ENCODE measurements around the gene LMTK2.

LMTK2 gene

DNA sequence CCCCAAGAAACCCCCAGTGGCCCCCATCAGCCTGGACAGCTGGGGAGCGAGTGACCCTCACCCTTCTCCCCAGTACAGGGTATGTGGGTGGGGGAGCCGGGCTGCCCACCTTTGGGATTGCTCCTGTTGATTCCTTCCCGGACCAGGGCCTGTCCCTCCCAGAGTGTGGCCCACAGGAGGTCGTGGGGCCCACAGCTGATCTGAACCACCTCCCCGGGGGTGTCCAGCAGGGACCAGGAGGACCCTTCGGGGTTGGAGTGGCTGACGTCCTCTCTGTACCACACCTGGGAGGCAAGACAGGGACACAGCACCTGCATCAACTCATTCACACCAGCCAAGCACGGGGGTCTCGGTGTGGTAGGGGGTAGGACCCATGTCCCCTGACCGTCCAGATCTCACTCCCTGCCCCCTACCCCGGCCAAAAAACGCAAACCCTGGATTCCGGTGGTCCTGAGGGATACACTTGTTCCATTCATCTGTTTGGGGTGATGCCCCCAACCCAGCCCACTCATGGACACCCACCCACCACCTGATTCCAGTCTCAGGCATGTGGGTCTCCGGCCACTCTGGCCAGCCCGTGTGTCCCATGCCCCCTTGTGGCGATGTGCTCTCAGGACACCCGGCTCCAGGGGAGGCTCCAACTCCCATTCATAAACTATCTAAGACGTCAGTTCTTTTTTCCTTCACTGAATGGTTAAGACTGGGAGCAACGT is 134.5 kb downstream of the LMTK2 start:
- no peak for FAIRE-seq

DNA sequence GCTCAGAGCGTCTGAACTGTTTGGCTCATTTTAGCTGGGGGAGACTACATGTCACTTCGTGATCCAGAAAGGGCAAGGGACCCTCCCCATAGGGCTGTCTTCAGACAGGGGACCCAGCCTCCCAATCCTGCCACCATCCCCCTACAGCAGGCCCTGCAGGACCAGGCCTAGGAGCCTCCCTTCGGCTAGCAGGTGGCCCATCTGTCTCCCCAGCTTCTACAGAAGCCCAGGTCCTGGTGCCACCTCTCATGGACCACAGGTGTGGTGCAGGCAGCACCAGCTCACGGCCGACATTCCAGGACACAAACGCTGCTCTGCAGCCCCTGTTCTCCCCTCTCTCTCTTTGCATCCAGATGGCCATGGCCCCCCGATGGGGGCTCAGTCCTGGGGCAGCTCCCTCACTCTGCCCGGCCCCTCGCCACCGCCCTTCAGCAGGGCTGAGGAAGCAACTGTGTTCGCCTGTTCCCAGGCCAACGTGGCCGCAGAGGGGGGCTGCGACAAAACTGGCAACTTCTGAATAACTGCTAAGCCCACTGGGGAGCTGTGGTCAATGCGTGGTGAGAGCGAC is 135.1 kb downstream of the LMTK2 start:
- FAIRE-seq, result no peak

DNA sequence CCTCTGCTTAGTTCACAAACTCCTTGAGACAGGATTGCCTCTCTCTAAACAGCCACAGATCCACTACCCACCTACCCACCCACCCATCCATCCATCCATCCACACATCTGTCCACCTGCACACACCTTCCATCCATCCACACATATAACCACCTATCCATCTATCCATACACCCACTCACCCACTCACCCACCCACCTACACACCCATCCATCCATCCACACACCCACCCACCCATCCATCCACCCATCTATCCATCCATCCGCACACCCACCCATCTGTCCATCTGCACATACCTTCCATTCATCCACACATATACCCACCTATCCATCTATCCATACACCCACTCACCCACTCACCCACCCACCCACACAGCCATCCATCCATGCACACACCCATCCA is 135.7 kb downstream of the LMTK2 start:
- FAIRE-seq, result no peak

GRCh38 chr7:98242934-98243333 is 136.3 kb downstream of the LMTK2 start:
- no peak for FAIRE-seq

DNA sequence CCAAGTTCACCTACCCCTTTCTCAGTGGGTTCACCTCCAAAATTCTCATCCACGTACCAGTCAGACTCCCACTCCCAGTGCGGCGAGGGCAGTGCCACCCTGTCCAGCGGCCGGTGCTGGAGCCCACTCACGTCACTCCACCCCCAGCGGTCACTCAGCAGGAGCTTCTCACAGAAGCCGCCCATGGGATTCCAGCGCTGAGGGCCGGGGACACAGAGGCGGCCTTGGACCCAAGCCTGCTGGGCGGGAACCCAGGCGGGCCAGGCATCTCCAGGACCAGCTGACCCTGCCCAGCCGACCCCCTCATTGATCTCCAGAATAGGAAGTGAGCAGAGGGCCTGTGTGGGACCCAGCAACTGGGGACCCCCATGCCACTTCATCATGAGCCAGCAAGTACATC is 138.2 kb downstream of the LMTK2 start:
- FAIRE-seq, result no peak

GRCh38 chr7:98248156-98248555 is 141.5 kb downstream of the LMTK2 start:
- no peak for FAIRE-seq

GRCh38 chr7:98249106-98249505 is 142.4 kb downstream of the LMTK2 start:
- FAIRE-seq, result no peak

DNA sequence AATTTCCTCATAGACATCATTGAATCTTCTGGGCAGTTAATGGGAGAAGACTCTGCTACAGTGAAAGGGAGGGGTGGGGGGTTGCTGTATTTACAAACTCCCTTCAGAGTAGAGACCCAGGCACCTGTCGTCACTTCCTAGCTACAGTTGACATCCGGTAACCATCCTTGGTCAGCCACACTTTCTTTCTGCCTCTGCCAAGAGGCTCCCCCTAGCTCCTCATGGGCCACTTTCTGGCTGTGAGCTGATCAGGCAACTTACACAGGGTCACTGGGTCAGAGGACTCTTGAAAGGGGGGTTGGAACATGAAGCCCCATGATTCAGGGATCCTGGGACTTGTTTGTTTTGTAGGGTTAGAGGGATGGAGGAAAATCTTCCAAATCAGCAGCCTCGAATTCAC is 144.1 kb downstream of the LMTK2 start:
- FAIRE-seq, result no peak

DNA sequence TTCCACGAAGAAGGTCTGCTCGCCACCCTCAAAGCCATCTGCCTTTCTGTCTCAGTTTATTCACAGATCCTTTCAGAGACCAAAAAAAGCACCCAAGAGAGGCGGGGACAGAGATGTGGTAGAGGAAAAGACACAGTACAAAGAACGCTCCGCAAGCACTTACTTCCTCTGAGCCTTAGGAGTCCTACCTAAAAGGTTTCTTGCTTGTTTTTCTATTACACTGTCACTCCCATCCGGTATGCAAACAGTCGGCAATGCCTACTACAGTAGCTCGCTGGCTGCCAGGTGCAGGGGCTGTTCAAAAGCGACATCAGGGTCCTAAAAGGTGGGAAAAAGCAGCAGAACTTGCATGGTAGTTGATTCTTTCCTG is 144.6 kb downstream of the LMTK2 start:
- FAIRE-seq, result no peak

DNA sequence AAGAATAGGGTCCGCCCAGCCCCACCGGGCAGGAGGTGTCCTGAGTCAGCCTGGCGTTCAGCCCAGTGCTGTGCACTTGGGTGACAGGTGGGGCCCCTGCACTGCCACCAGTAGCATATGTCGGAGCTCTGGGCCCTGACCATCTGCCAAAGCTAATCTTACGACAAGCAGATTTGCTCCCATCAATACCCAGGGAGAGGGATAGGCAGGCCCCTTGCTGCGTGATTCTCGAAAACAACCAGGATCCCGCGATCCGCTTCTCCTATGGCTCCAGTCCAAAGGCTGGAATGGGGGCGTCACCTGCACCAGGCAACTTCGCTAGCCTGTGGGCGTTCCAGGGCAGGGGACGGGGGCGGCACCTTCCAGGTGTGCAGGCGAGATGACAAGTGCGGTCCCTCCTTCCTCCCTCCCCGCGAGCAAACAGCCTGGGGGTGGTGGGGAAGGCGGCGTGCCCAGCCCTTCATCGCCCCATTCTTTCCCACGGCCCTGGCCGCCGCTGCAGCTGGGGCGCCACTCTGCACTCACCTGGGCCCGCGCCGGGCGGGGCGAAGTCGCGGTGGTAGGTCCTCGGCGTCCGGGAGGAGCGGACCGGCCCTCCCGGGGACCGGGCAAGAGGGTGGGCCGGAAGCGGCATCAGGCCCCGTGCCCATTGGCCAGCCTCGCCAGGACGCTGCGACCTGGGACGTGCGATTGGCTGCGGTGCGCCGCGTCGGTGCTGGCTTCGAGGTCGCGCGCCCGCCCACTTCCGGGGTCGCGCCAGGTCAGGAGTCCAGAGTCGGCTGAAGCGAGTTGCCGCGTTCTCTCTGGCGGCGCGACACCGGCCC is 145.2 kb downstream of the LMTK2 start, which contains the start of gene TECPR1:
TSS of gene TECPR1 (minus strand) at position 632 of the 824 bp plus-strand sequence. CDS start 6,086 bp downstream, outside the sequence.
- no peak for FAIRE-seq

GRCh38 chr7:98252425-98253054 is 145.9 kb downstream of the LMTK2 start:
- no peak for FAIRE-seq

DNA sequence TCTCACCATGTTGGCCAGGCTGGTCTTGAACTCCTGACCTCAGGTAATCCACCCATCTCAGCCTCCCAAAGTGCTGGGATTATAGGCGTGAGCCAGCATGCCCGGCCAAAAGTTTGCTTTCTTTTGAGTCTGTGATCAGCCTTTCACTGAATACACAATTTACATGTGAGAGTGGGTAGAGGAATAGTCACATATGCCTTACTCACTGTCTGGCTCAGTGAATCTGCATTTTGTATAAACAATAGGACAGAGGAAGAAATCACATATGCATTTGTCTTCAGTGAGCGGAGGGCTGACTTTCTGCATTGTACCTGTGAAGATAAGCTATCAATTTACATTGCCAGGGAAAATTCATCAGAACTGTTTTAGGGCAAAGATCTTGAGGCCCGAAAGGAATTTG is 147.9 kb downstream of the LMTK2 start:
- no peak for FAIRE-seq

GRCh38 chr7:98254951-98255610 is 148.4 kb downstream of the LMTK2 start:
- no peak for FAIRE-seq

DNA sequence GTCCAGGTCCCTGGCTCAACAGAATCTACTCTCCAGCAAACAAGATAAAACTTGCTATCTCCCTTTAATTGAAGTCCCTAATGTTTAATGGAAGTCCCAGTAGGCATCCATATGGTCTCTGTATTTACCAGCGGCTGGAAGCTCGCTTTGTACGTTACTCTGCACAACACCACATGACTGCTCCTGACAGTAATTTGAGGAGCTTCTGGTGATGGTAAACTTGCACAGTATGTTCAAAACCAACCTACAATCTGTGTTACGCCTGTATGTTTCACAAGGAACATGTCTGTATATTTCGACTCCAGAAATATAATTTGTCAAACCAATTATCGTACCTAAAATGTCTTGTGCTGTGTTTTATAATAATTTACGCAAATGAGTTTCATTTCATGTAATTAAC is 149.8 kb downstream of the LMTK2 start:
- no peak for FAIRE-seq

GRCh38 chr7:98257701-98258100 is 151.0 kb downstream of the LMTK2 start:
- no peak for FAIRE-seq
